ENCODE results near the gene EXOC3L2. TPM values are rescaled to one million over a fixed set of nuclear protein-coding genes. Genes with fewer than 3 reads are reported as not detected.

EXOC3L2 gene
- total and polyA plus RNA-seq, 9 donors = 0.63 to 3.2 (median 1.2) TPM; not detected in 1

- H3K27ac ChIP-seq = no peak overlapping the region
- intact Hi-C loops (cut with DNase I) = loop anchor here in 1 of 4 donors (2.0 kb wide), 1 partner anchor 67 kb away; no protein-coding TSS in a partner anchor
- no peak overlapping the region for H3K4me3 ChIP-seq
- H3K9me3 ChIP-seq = no peaks in the 10 kb centered on the region
- WGBS, 3 donors = 94 to 100% (median 96%) methylated on average over 1 of the region's 1 CpG
- TF ChIP-seq, protein P1, sequence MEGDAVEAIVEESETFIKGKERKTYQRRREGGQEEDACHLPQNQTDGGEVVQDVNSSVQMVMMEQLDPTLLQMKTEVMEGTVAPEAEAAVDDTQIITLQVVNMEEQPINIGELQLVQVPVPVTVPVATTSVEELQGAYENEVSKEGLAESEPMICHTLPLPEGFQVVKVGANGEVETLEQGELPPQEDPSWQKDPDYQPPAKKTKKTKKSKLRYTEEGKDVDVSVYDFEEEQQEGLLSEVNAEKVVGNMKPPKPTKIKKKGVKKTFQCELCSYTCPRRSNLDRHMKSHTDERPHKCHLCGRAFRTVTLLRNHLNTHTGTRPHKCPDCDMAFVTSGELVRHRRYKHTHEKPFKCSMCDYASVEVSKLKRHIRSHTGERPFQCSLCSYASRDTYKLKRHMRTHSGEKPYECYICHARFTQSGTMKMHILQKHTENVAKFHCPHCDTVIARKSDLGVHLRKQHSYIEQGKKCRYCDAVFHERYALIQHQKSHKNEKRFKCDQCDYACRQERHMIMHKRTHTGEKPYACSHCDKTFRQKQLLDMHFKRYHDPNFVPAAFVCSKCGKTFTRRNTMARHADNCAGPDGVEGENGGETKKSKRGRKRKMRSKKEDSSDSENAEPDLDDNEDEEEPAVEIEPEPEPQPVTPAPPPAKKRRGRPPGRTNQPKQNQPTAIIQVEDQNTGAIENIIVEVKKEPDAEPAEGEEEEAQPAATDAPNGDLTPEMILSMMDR (IDR thresholded peaks at IDR 0.05) = no peak
- TF ChIP-seq EP300 (IDR thresholded peaks at IDR 0.05) = no peak
- TF ChIP-seq POLR2A (IDR thresholded peaks at IDR 0.05) = no peak
- H3K27me3 ChIP-seq = no peaks in the 10 kb centered on the region
- DNase-seq = no peak
- no peaks in the 10 kb centered on the region for H3K36me3 ChIP-seq
- no peaks in the 10 kb centered on the region for H3K4me1 ChIP-seq (ENCODE audit: insufficient read depth)
Measured at GRCh38 chr19:45189971-45190370, 55.2 kb downstream of the EXOC3L2 start.

- Histone ChIP-seq H3K27me3 (no peaks in the 10 kb centered on the region), H3K4me1 (ENCODE audit: insufficient read depth) (no peaks in the 10 kb centered on the region), H3K9me3 (no peaks in the 10 kb centered on the region), H3K36me3 (no peaks in the 10 kb centered on the region), H3K4me3 (no peak overlapping the region), H3K27ac (no peak overlapping the region)
- DNase-seq = no peak
- intact Hi-C loops (cut with DNase I) = loop anchor here in 1 of 4 donors (2.0 kb wide), 1 partner anchor 65 kb away; no protein-coding TSS in a partner anchor
- whole genome bisulfite sequencing, 3 donors = 57 to 59% (median 57%) methylated on average over 12 of the region's 12 CpGs
- TF ChIP-seq, protein P1 (IDR thresholded peaks at IDR 0.05) = no peak
- TF ChIP-seq EP300 (IDR thresholded peaks at IDR 0.05) (no peak), POLR2A (IDR thresholded peaks at IDR 0.05) (no peak)
Measured at GRCh38 chr19:45187421-45188100, 57.6 kb downstream of the EXOC3L2 start.

DNA sequence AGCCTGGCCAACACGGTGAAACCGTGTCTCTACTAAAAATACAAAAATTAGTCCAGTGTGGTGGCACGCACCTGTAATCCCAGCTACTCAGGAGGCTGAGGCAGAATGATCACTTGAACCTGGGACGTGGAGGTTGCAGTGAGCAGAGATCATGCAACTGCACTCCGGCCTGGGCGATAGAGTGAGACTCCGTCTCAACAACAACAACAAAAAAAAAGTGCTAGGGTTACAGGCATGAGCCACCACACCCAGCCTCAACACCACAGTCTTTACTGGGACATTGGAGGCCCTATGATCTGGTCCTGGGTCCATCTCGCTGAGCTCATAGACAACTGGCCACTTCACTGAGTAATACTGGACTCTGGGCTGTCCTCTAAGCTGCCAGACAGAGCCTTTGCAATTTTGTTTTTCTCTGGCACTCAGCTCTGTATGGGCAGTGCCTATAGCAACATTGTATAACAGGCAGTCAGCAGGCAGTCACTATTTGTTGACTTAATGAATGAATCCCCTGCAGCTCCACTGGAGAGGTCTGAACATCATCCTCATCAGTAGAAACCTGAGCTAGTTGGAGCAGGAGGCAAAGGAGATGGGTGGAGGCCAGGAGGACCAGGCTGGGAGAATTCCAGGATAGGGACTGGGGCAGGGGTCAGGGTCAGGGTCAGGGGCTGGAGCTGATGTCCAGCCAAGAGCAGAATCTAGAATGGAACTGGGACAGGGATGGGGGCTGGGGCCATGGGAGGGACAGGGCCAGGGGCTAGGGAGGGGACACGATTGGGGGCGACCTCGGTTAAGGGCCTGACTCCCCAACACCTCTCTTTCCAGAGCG, 58.5 kb downstream of the EXOC3L2 start:
- 81 to 90% (median 89%) methylated on average over 12 of the region's 12 CpGs for whole genome bisulfite sequencing, 3 donors
- H3K9me3 ChIP-seq = no peaks in the 10 kb centered on the region
- intact Hi-C loops (cut with DNase I) = no loop called here

DNA sequence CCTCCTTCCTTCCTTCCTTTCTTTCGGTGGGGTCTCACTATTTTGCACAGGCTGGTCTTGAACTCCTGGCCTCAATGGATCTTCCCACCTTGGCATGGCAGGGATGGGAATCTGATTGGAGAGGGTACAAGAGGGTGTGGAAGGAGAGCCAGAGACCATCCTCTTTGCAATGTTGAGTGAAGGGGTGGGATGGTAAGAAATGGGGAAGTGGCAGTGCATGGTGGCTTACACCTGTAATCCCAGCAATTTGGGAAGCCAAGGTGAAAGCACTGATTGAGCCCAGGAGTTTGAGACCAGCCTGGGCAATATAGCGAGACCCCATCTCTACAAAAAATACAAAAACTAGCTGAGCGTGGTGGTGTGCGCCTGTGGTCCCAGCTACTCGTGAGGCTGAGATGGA, 61.1 kb downstream of the EXOC3L2 start:
- no peaks in the 10 kb centered on the region for H3K9me3 ChIP-seq
- H3K4me1 ChIP-seq (ENCODE audit: insufficient read depth) = peaks cover 2% of the 10 kb centered on the region
- WGBS, 3 donors = 91 to 94% (median 94%) methylated on average over 5 of the region's 5 CpGs
- H3K4me3 ChIP-seq = no peak overlapping the region
- H3K27ac ChIP-seq = no peak overlapping the region
- no peak for DNase-seq
- no peaks in the 10 kb centered on the region for H3K36me3 ChIP-seq
- intact Hi-C loops (cut with DNase I) = no loop called here
- H3K27me3 ChIP-seq = no peaks in the 10 kb centered on the region
- TF ChIP-seq, protein P1 (IDR thresholded peaks at IDR 0.05) = no peak
- TF ChIP-seq EP300 (IDR thresholded peaks at IDR 0.05) = no peak
- TF ChIP-seq POLR2A (IDR thresholded peaks at IDR 0.05) = no peak

More for the DNA sequence above, 58.5 kb downstream of the EXOC3L2 start:
- DNase-seq = no peak
- Histone ChIP-seq H3K36me3 (no peaks in the 10 kb centered on the region), H3K27ac (no peak overlapping the region), H3K4me1 (ENCODE audit: insufficient read depth) (no peaks in the 10 kb centered on the region), H3K27me3 (no peaks in the 10 kb centered on the region), H3K4me3 (no peak overlapping the region)
- no peak for TF ChIP-seq EP300 (IDR thresholded peaks at IDR 0.05)
- no peak for TF ChIP-seq POLR2A (IDR thresholded peaks at IDR 0.05)
- TF ChIP-seq, protein P1 (IDR thresholded peaks at IDR 0.05) = no peak
